GM18526 (cell line): ENCODE measurements around the gene EHMT2.

Experiments used
- POLR2A ChIP-seq: IDR thresholded peaks from 3 replicates; pipeline ENCODE4 v1.6.1; 2011; ENCODE audit not compliant: insufficient read length; ENCODE audit errors: extremely low read depth

Gene EHMT2

DNA sequence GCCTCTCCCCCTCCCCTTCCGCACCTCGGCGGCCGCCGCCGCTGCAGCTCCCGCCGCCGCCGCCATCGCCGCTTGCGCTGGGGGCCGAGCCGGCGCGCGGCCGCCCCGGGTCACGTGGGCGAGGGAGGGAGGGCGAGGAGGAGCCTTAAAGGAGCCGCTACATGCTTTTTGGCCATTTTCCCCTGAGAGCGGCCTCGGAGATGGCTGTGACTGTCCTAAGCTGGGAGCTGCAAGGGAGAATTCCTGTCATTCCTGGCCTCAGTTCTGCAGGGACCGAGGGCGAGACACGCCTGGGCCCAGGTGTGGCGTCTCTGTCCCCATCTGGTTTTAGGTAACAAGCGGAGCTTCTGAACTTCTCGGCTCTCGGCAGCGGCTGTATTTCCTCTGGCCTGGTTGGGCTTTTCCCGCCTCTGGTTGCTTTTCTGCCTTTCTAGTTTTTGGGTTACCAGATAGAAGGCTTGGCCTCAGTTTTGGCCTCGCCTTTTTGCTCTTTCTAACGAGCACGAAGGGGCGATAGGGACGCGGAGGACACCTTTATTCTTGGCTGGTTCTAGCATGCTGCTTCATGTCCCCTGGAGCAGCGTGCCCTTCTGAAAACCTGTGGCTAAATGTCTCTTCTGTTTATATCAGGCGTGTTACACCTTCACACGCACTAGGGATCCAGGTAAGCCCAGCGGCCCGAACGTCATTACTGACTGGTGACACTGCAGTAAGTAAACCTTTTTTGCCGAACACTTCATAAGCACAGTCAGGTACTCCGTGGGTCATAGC, at the start of gene EHMT2:
EHMT2 (minus strand) TSS at position 87 of the 771 bp plus-strand sequence; CDS start at position 66, 21 bp downstream.
- no peak for TF ChIP-seq POLR2A

DNA sequence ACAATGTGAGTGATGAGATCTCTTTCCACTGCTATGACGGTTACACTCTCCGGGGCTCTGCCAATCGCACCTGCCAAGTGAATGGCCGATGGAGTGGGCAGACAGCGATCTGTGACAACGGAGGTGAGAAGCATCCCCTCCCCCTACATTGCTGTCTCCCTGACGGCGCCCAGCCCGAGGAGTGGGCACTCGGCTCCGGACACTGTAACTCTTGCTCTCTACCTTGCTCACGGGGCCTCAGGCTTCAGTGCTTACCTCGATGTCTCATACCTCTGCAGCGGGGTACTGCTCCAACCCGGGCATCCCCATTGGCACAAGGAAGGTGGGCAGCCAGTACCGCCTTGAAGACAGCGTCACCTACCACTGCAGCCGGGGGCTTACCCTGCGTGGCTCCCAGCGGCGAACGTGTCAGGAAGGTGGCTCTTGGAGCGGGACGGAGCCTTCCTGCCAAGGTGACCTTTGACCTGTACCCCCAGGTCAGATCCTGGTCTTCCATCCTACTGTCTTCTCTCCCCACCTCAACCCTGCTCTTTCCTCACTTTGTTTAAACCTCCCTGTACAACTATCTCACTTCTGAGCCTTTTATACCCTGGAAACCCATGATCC, 49.7 kb upstream of the EHMT2 start:
- no peak for TF ChIP-seq POLR2A

DNA sequence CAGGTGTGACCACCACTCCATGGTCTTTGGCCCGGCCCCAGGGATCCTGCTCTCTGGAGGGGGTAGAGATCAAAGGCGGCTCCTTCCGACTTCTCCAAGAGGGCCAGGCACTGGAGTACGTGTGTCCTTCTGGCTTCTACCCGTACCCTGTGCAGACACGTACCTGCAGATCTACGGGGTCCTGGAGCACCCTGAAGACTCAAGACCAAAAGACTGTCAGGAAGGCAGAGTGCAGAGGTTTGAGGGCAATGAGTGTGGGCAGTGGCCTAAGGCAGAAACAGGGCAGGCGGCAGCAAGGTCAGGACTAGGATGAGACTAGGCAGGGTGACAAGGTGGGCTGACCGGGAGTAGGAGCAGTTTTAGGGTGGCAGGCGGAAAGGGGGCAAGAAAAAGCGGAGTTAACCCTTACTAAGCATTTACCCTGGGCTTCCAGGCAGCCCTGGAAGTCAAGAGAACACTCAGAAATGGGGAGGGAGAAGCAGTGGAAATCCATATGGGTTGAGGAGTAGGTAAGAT, 48.9 kb upstream of the EHMT2 start:
- no peak for TF ChIP-seq POLR2A

DNA sequence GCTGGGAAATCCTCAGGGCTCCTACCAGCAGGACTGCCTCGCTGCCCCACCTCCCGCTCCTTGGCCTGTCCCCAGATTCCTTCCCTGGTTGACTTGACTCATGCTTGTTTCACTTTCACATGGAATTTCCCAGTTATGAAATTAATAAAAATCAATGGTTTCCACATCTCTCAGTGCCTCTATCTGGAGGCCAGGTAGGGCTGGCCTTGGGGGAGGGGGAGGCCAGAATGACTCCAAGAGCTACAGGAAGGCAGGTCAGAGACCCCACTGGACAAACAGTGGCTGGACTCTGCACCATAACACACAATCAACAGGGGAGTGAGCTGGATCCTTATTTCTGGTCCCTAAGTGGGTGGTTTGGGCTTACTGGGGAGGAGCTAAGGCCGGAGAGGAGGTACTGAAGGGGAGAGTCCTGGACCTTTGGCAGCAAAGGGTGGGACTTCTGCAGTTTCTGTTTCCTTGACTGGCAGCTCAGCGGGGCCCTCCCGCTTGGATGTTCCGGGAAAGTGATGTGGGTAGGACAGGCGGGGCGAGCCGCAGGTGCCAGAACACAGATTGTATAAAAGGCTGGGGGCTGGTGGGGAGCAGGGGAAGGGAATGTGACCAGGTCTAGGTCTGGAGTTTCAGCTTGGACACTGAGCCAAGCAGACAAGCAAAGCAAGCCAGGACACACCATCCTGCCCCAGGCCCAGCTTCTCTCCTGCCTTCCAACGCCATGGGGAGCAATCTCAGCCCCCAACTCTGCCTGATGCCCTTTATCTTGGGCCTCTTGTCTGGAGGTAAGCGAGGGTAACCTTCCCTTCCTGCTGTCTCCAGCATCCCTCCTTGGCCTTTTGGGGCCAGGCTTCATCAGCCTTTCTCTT, 48.2 kb upstream of the EHMT2 start, which contains the start of gene CFB:
CFB (plus strand) TSS at position 589 of the 863 bp plus-strand sequence; CDS start at position 716, 127 bp downstream.
- TF ChIP-seq POLR2A: no peak

DNA sequence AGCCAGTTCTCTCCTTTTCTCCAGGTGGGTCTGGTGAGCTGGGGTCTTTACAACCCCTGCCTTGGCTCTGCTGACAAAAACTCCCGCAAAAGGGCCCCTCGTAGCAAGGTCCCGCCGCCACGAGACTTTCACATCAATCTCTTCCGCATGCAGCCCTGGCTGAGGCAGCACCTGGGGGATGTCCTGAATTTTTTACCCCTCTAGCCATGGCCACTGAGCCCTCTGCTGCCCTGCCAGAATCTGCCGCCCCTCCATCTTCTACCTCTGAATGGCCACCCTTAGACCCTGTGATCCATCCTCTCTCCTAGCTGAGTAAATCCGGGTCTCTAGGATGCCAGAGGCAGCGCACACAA, 47.6 kb upstream of the EHMT2 start:
- no peak for TF ChIP-seq POLR2A

DNA sequence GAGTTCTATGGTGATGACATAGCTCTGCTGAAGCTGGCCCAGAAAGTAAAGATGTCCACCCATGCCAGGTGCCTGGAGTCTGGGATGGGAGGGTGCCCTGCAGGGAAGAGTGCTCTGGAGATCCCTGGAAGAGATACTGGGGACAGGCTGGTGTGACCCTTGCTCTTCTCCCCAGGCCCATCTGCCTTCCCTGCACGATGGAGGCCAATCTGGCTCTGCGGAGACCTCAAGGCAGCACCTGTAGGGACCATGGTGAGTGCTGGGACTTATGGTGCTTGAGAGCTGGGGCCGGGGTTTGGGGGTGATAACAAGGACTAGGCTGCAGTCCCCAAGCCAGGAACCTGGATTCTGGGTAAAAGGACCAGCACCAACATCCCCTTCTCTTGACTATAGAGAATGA, 46.2 kb upstream of the EHMT2 start:
- TF ChIP-seq POLR2A: no peak

DNA sequence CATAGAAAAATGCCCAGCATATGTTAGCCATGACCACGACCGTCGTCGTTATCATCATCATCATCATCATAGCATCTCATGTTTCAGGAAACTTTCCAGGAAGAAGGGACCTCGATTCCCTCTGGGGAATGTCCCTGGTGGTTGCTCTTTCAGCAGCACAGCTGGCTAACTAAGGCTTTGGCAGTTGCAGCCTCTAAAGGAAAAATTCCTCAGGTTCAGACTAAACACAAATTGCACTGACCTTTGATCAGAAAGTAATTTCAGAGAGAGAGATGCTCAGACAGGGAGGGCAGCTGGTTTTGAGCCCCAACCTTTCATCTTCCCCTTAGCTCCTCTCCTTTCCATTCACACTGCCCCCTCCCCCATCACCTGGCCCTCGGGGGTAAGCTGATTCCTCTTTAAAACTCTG, 42.8 kb upstream of the EHMT2 start:
- no peak for TF ChIP-seq POLR2A

DNA sequence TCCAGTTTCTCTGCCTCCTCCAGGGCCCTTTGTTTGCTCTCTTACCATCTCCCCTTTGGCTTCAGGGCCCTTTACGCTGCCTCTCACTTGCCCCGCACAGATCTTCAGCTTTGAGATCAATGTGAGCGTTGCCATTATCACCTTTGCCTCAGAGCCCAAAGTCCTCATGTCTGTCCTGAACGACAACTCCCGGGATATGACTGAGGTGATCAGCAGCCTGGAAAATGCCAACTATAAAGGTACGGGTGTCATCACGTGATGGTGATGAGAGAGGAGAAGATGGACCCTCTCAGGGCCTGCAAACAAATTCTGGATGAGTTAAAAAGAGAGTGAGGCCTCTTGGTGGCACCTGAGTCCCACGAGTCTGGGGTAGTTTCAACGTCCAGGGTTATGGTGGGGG, 38.3 kb upstream of the EHMT2 start:
- TF ChIP-seq POLR2A: no peak

DNA sequence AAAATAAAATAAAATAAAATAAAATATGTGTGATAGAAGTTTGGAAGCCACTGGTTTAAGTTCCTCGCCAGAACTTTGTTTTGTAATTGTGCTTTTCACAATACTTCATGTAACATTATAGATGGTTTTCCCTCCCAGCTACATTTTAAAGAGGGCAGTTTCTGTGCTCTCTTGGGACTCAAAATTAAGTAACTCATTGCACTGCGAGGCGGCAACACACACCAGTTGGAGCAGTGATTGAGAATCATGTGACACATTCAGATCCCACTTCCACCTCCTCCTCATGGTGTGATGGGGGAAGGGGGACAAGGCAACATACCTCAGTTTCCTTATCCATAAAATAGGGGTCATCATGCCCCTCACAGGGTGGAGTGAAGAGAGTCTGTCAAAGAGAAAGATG, 37.5 kb upstream of the EHMT2 start:
- TF ChIP-seq POLR2A: no peak

DNA sequence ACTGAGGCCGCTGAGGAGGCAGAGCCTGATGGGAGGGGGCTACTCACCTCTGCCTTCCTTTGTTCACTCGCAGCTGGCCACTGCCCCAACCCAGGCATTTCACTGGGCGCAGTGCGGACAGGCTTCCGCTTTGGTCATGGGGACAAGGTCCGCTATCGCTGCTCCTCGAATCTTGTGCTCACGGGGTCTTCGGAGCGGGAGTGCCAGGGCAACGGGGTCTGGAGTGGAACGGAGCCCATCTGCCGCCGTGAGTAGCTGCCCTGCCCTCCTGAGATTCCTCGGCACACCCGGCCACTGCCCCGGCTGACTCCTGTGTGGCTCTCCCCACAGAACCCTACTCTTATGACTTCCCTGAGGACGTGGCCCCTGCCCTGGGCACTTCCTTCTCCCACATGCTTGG, 36.0 kb upstream of the EHMT2 start:
- TF ChIP-seq POLR2A: no peak

DNA sequence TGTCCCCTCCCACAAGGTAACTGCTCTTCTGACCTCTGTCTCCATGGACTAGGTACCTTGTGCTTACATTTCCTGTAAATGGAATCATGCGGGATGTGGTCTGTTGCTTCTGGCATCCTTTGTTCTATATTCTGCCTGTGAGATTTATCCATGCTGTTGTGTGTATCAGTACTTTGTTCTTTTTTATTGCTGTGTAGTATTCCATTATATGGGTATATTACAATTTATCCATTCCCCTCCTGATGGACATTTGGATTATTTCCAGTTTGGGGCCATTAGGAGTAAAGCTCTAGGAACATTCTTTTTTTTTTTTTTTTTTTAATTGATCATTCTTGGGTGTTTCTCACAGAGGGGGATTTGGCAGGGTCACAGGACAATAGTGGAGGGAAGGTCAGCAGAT, 33.5 kb upstream of the EHMT2 start:
- TF ChIP-seq POLR2A: no peak

DNA sequence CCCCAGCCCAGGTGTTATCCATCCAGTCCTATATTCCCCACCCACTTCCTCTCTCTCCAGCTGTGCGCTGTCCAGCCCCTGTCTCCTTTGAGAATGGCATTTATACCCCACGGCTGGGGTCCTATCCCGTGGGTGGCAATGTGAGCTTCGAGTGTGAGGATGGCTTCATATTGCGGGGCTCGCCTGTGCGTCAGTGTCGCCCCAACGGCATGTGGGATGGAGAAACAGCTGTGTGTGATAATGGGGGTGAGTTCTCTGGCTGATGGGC, 31.1 kb upstream of the EHMT2 start:
- no peak for TF ChIP-seq POLR2A

DNA sequence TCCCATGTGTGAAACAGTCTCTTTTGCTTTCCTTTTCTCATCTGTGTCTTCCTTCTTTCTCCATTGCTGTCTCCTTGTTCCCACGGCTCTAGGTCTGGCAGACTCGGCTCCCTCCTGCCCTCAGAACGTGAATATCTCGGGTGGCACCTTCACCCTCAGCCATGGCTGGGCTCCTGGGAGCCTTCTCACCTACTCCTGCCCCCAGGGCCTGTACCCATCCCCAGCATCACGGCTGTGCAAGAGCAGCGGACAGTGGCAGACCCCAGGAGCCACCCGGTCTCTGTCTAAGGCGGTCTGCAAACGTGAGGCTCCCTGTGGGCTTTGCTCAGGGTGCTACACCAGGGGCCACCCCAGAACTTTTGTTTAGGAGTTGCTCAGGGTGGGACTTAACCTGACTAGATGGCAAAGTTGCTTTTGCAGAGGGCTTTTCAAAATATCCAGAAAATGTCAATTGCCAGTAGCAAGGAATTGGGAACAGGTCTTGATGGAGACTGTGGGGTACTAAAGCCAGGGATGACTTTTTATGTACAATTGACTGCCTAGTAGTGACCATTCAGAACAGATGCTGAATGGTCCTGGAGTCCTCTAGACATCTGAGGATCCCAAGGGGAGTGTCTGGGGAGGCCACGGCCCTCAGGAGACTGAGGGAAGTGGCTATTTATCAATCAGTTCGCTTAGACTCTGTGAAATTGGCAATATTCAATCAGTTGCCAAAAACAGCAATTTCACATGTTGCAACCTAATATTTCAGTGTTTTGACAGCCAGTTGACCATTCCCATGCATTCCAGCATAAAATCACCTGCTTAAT, 30.6 kb upstream of the EHMT2 start:
- no peak for TF ChIP-seq POLR2A

DNA sequence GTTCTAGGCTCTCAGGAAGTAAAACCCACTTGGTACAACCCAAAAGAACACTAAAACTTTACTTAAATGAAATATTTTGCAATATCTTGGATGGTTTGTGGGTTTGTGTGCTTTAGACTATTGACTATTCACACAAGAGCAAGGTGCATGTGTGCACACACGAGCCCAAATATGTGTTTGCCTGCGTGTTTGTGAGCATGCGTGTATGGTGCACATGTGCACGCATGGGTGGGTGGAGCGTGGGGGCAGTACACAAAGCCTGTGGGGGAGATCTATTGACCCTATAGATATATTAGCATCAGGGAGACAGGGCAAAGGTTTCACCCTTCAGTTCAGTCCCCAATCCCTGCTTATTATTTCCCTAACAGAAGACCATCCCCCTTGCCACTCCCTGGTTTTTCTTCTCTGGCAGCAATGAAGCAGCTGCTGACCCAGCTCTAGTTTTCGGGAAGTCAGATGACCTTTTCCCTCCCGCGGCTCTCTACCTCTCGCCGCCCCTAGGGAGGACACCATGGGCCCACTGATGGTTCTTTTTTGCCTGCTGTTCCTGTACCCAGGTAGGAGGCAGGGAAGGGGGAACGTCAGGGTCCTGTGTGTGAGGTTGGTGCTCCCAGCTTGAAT, 29.9 kb upstream of the EHMT2 start, which contains the start of gene C2:
C2 (plus strand) TSS at position 476 of the 621 bp plus-strand sequence; CDS start at position 512, 36 bp downstream.
- TF ChIP-seq POLR2A: no peak

DNA sequence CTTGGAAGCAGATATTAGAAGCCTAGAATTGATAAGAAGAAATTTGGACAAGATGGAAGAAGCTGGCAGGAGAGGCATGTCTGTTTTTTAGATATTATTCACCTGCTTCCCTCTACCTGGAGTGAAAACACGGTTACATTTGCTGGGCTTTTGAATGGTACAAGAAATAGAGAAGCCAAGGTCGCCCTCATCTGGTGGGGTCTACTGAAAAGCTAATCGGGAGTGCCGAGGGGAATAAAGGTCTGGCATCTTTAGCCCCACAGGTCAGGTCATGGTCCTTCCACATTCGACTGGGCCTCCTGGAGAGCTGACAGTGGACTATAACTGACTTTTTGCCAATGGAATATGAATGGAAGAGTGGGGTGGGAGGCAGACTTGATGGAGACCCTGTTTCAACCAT, 25.4 kb upstream of the EHMT2 start:
- no peak for TF ChIP-seq POLR2A

DNA sequence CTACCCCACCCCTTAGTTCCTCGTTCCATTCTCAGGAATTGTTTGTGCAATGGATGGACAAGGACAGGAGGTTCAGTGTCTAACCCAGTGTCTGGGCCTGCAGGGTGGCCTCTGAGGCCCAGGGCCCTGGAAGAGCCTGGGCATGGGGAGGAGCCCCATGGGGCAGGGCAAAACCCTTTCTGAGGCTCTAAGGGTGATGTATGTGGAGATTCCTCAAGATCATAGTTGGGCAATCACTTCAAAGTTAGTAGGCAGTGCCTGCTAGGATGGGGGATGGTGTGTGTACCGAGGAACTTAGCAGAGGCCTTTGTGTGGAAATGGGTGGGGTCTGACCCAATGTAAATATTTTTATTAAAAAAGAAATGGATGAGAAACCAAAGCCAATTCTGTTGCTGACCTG, 23.3 kb upstream of the EHMT2 start:
- no peak for TF ChIP-seq POLR2A
